ENCODE results near the gene TMEM135.
"Not testable (repeated sequence)": the region's sequence is repeated elsewhere in the genome, so short reads cannot be mapped to it uniquely, and the experiment has no call there.

TMEM135 gene

GRCh38 chr11:87076874-87077429 is 39.2 kb downstream of the TMEM135 start:
- DNase-seq (ENCODE audit: low spot score), result no peak

DNA sequence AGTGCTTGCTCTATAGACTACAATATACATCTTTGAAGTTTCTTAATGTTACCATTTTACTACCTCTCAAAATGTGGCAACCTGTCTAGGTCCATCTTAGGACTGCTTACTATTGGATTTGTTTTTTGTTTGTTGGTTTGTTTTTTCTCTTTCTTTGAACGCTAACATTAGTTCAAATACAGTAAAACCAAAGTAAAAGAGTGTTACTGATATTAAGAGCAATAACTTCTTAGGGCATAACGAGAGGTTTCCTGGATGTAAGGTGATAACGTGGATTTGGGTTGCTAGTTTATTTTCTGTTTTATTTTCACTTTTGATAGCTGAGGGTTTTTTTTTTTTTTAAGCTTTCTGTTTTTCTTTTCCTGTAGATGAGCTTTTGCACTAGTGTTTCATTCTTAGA is 43.6 kb downstream of the TMEM135 start:
- no peak for DNase-seq (ENCODE audit: low spot score)

- no peak for DNase-seq (ENCODE audit: low spot score)
Measured at GRCh38 chr11:87082590-87082989, 44.9 kb downstream of the TMEM135 start.

DNA sequence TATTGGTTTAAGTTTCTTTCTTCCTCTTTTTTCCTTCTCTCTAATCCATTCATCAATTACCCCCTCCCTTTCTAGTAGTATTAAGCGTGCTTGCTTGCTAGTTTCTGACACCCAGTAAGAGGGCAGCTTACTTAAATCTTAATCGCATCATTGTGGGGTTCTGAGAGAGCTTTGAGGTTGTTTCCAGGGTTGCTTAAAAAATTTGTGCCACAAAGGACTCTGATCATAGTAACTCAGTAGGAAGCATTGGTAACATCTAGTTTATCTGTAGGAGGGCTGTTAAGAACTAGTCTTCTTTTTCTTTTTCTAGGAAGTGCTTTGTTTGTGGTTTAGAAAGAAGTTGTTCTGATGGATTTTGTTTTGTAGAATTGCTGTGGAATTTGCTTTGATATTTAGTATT is 45.3 kb downstream of the TMEM135 start:
- DNase-seq (ENCODE audit: low spot score), result peak; percentile 45

DNA sequence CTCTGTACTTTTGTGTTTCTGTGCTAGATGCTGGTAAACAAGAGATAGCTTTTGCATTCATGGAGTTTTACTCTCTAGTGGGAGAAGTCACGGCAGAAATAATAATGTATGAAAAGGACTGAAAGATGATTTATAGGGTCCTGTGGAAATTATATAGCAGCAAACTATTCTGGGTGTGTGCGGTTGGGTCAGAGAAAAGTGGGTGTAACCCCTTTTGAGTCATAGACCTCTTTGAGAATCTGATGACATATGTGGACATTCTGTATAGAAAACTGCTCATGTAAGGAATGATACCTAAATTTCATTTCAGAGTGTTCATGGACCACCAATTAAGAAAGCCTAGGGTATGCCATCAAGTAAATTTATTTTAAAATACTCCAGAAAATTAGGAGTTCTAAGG is 54.4 kb downstream of the TMEM135 start:
- DNase-seq (ENCODE audit: low spot score), result no peak

DNA sequence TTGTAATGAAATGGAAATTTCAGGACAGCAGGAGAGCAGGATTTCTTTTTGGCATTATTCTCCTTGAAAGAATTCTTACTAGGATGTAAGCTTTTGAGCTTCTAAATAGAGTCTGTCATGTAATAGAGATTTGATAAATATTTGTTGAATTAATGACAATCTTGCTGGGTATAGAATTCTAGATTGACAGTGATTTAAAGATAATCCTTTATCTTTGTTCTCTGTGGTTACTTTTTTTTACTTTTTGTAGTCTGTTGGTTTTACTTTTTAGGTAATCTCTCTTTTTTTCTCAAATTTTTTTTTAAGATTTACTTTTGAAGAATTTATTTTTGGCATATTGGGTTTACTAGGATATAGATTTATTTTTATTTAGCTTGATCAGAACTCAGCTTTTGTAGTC is 54.8 kb downstream of the TMEM135 start:
- no peak for DNase-seq (ENCODE audit: low spot score)

- peak; percentile 72 for DNase-seq (ENCODE audit: low spot score)
Measured at GRCh38 chr11:87097582-87097981, 59.8 kb downstream of the TMEM135 start.

- no peak for DNase-seq (ENCODE audit: low spot score)
Measured at GRCh38 chr11:87101956-87102580, 64.3 kb downstream of the TMEM135 start.

- not testable (repeated sequence) for DNase-seq (ENCODE audit: low spot score)
Measured at GRCh38 chr11:87105826-87106225, 68.1 kb downstream of the TMEM135 start.

- DNase-seq (ENCODE audit: low spot score), result not testable (repeated sequence)
Measured at GRCh38 chr11:87107379-87107778, 69.6 kb downstream of the TMEM135 start.

- no peak for DNase-seq (ENCODE audit: low spot score)
Measured at GRCh38 chr11:87110443-87111131, 72.9 kb downstream of the TMEM135 start.

- DNase-seq (ENCODE audit: low spot score), result no peak
Measured at GRCh38 chr11:87114093-87114492, 76.4 kb downstream of the TMEM135 start.

DNA sequence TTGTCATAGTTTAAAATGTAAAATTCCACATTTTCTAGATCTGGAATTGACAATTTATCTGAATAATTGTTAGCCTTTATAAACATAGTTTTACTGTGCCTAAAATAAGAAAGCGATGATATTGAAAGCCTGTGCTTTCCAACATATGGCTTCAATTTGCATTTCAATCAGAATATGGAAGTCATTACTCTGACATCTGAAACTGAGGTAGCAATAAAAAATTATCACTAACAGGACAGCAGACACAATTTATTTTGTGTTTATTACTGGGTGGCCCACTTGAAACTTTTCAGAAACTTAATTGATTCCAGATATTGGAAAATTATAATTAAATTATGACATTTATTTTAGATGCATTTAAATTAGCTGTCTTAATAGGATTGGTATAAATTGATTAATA is 78.5 kb downstream of the TMEM135 start:
- DNase-seq (ENCODE audit: low spot score), result no peak

GRCh38 chr11:87120937-87121336 is 83.2 kb downstream of the TMEM135 start:
- DNase-seq (ENCODE audit: low spot score), result no peak

DNA sequence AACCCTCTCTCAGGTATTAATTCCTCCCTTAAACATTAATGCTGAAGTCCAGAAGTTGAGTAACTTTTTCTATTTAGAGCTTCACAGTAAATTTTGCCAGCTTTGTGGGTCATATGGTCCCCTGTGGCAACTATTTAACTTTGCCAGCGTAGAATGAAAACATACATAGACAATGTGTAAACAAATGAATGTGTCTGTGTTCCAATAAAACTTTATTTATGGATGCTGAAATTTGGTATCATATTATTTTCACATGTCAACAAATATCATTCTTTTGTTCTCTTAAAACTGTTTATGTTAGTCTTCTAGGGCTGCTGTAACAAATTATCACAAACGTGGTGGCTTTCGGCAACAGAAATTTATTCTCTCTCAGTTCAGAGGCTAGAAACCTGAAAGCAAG is 85.1 kb downstream of the TMEM135 start:
- DNase-seq (ENCODE audit: low spot score), result no peak

DNA sequence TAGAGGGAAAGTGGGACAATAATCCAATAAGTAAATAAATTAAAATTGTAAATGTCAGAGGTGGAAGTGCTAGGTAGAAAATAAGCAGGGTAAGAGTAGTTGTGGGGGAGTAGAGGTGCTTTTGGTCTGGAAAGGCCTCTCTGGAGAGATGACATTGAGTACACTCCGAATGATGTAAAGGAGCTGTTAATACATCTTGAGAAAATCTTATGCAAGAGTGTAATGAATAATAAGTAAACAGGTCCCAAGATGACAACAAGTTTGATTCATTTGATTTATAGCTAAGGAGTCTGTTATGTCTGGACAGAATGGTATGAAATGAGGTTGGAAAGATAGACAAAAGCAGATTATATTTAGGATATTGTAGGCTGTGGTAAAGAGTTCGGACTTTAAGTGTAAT is 87.5 kb downstream of the TMEM135 start:
- DNase-seq (ENCODE audit: low spot score), result no peak

- DNase-seq (ENCODE audit: low spot score), result no peak
Measured at GRCh38 chr11:87127101-87127500, 89.4 kb downstream of the TMEM135 start.

DNA sequence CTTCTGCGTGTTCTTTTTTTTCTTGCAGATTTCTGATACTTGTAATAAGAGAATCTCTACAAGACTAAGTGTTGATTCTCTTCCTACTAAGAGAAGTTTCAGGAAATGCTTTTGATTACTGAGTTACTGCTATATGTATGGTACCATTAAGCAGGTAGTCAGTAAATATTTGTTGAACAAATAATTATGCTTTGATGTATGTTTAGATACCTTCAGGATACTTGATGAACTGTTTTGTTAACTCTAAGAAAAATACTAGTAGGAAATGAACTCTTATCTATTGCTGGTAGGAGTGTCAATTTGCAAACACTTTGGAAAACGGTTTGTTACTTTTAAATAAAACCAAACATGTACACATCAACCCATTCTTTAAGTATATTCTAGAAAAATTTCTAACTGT is 90.6 kb downstream of the TMEM135 start:
- no peak for DNase-seq (ENCODE audit: low spot score)

- DNase-seq (ENCODE audit: low spot score), result no peak
Measured at GRCh38 chr11:87134524-87135106, 96.9 kb downstream of the TMEM135 start.

DNA sequence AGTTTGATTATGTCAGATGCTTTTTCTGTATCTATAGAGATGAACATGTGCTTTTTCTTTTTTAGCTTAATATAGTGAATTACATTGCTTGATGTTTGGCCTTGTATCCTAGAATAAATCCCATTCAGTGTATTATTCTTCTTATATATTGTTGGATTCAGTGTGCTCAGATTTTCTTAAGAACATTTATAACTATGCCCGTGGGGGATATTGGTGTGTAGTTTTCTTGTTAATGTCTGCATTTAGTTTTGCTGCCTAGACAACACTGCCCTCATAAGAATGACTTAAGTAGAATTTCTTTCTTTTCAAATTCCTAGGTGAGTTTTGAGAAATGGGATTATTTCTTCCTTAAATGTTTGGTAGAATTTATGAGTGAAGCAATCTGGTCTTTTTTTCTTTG is 98.5 kb downstream of the TMEM135 start:
- no peak for DNase-seq (ENCODE audit: low spot score)

DNA sequence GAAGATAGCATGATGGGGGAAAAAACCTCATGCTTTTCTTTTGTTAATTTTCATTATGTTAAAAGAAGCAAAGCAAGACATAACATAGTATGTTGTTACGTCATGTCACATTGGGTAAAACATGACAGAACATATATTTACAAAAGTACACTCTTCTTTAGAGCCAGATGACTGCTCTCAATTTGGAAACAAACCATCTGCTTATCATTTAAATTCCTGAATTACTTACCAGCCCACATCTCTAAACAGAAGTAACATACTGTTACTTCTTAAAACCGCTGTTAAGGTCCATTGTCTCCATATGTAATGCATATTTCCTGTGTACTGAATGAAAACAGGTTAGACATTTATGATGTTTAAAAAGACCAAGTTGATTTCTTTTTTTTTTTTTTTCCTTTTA is 100.0 kb downstream of the TMEM135 start:
- DNase-seq (ENCODE audit: low spot score), result no peak

DNA sequence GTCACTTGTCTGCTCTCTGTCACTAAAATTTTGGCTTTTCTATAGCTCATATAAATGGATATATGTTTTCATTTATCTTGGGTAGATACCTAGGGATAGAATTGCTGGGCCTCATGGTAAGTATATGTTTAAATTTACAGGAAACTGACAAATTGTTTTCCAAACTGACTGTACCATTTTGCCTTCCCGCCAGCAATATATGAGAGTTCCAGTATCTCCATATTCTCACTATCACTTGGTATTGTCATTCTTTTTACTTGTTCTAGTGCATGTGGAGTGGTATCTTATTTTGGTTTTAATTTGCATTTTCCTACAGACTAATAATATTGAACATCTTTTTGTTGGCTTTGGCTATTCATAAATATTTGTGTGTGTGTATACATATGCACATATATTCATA is 101.7 kb downstream of the TMEM135 start:
- no peak for DNase-seq (ENCODE audit: low spot score)

- DNase-seq (ENCODE audit: low spot score), result no peak
Measured at GRCh38 chr11:87141322-87141721, 103.6 kb downstream of the TMEM135 start.
